Naive thymus-derived CD8-positive, alpha-beta T cell (primary cell): ENCODE measurements around the gene ZNF732. TPM values are rescaled to one million over a fixed set of nuclear protein-coding genes. Genes with fewer than 3 reads are reported as not detected.
A peak's percentile ranks its signal among the peaks of the same experiment; 100 is the strongest.
"Not testable (repeated sequence)": the region's sequence is repeated elsewhere in the genome, so short reads cannot be mapped to it uniquely, and the experiment has no call there.

Experiments
- ATAC-seq, 2 donors: fragments of 150-1000 bp; cut with Tn5 transposase in 1 of 2; sonication (Bioruptor Pico), chemical (Tn5 transposase) in 1 of 2; 1 replicate in 1 of 2; 2 replicates in 1 of 2; pipeline ENCODE4 v1.10.0; 2021; ENCODE audit warnings: mild to moderate bottlenecking in 2 of 2, moderate library complexity in 2 of 2
- POLR2A ChIA-PET: fragments of 350-600 bp; sonication (Branson Sonifier 250); formaldehyde crosslinking; loops from one replicate; lab custom pipeline; 2021; ENCODE audit warnings: antibody characterized with exemption; lab: Charles Lee
- DNase-seq, 10 donors: peaks; one replicate each; pipeline versions ENCODE4 v3.0.0 to v3.0.0-alpha.2; 2020 to 2022
- H3K27ac Mint-ChIP-seq, 10 donors: one replicate each; pipeline ENCODE4 v1.8.0; 2020 to 2022; ENCODE audit warnings: mild to moderate bottlenecking in 10 of 10, mixed read lengths in 10 of 10, moderate library complexity in 4 of 10, inconsistent platforms in 1 of 10
- H3K27me3 Mint-ChIP-seq, 5 donors: one replicate each; pipeline ENCODE4 v1.8.0; 2021 to 2022; ENCODE audit warnings: mixed read lengths in 5 of 5
- H3K36me3 Mint-ChIP-seq, 3 donors: one replicate each; pipeline ENCODE4 v1.8.0; 2020 to 2022; ENCODE audit warnings: mixed read lengths in 3 of 3, mild to moderate bottlenecking in 2 of 3, inconsistent platforms in 1 of 3
- H3K4me1 Mint-ChIP-seq, 4 donors: one replicate each; pipeline ENCODE4 v1.8.0; 2021 to 2022; ENCODE audit warnings: mixed read lengths in 4 of 4
- H3K4me3 Mint-ChIP-seq, 10 donors: one replicate each; pipeline ENCODE4 v1.8.0; 2020 to 2022; ENCODE audit warnings: mild to moderate bottlenecking in 10 of 10, mixed read lengths in 10 of 10, moderate library complexity in 6 of 10, inconsistent platforms in 1 of 10
- H3K9me3 Mint-ChIP-seq, 9 donors: one replicate each; pipeline ENCODE4 v1.8.0; 2020 to 2022; ENCODE audit warnings: mixed read lengths in 9 of 9, mild to moderate bottlenecking in 3 of 9, inconsistent platforms in 1 of 9, moderate library complexity in 1 of 9
- polyA plus RNA-seq, 3 donors: library from polyadenylated mRNA; unstranded; fragments of 300-500 nt; fragmentation: Illumina TruSeq; gene quantifications; one replicate each; pipeline ENCODE4 v1.2.3, GENCODE V29; 2021
- total RNA-seq, 8 experiments: library from RNA in 2 of 8; stranded (reverse) in 2 of 8; gene quantifications; one replicate each; pipeline ENCODE4 v1.2.3 and lab custom pipeline; 2021 to 2026

The ZNF732 gene
- total and polyA plus RNA-seq, 5 experiments from 2014 or later = not detected

DNA sequence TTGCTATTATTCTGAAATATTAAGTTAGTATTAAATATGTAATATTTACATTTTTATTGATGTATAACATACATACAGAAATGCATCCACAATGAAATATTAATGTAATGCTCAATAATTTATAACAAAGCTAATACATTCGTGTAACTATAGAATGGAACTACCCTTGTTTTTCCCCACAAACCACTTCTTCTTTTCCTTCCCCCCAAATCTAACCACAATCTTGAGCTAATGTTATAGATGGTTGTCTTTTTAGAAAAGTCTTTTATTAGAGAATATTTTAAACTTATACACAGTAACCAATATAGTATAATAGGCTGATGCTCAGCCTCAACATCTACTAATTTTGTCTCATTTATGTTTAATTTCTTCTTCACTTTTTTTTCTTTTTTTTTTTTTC, 4.5 kb upstream of the ZNF732 start:
- H3K36me3 Mint-ChIP-seq = peaks cover 2 to 38% (median 33%) of the 10 kb centered on the region in 3 donors
- H3K4me1 Mint-ChIP-seq = peaks cover 2 to 15% (median 13%) of the 10 kb centered on the region in 4 donors
- H3K9me3 Mint-ChIP-seq = peaks cover 8 to 97% (median 40%) of the 10 kb centered on the region in 9 donors
- peaks cover 2 to 30% (median 10%) of the 10 kb centered on the region in 5 donors for H3K27me3 Mint-ChIP-seq
- POLR2A ChIA-PET = interaction anchor here (0.6 kb wide), 1 partner anchor 8 kb away, joined by 4 read pairs; no protein-coding TSS in a partner anchor
- no peak overlapping the region for H3K4me3 Mint-ChIP-seq
- ATAC-seq = no peak
- no peak for DNase-seq
- H3K27ac Mint-ChIP-seq = no peak overlapping the region

DNA sequence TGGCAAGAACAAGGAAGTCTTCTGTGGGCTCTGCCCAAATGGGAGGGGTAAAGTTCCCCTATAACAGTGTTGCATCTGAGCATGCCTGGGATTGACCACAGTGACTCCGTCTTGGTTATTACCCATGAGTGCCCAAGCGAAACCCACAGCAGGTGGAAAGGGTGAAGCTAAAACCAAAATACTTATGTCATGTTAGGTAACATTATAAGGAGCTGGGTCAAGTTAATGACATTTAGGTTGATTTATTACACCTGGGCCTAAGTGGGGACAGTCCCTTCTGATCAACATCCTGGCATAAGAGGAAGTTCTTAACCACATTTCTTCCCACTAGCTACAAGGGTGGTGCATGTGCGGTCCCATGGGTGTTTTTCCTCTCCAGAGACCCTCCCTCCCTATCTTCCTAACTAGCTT, 1.3 kb upstream of the ZNF732 start:
- Mint-ChIP-seq H3K36me3 (peaks cover 17 to 50% (median 46%) of the 10 kb centered on the region in 3 donors), H3K4me3 (peak overlapping the region in 3 of 10 donors; percentile 34 to 41 (median 38)), H3K27ac (no peak overlapping the region), H3K27me3 (peaks cover 12 to 57% (median 29%) of the 10 kb centered on the region in 5 donors), H3K9me3 (peaks cover 15 to 97% (median 50%) of the 10 kb centered on the region in 9 donors), H3K4me1 (peaks cover 2 to 17% (median 14%) of the 10 kb centered on the region in 4 donors)
- DNase-seq (no peak), ATAC-seq (no peak)
- POLR2A ChIA-PET = no interaction called here

DNA sequence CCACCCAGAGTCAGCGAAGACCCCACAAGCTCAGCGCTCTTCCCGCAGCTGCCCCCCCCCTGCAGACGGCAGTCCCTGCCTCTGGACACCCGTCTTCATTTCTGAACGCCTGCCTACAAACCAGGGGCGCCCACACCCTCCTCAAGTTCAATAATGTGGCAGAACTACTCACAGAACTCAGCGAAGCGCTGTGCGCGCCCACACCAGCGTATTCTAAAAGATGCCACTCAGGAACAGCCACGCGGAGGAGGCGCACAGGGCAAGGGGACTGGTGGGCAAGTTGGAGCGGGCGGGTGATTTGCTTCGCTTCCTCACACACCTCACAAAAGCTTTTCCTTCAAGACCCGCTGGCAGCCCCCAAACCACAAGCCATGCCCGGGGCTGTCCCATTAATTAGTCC, 758 bp downstream of the ZNF732 start:
- H3K27ac Mint-ChIP-seq, POLR2A ChIA-PET, DNase-seq, ATAC-seq: not testable (repeated sequence)
- H3K4me3 Mint-ChIP-seq = peak overlapping the region in 1 of 10 donors; percentile 29
- peaks cover 7 to 85% (median 50%) of the 10 kb centered on the region in 9 donors for H3K9me3 Mint-ChIP-seq
- peaks cover 2 to 17% (median 14%) of the 10 kb centered on the region in 4 donors for H3K4me1 Mint-ChIP-seq
- H3K27me3 Mint-ChIP-seq = peaks cover 12 to 51% (median 25%) of the 10 kb centered on the region in 5 donors
- H3K36me3 Mint-ChIP-seq = peaks cover 14 to 45% (median 43%) of the 10 kb centered on the region in 3 donors

DNA sequence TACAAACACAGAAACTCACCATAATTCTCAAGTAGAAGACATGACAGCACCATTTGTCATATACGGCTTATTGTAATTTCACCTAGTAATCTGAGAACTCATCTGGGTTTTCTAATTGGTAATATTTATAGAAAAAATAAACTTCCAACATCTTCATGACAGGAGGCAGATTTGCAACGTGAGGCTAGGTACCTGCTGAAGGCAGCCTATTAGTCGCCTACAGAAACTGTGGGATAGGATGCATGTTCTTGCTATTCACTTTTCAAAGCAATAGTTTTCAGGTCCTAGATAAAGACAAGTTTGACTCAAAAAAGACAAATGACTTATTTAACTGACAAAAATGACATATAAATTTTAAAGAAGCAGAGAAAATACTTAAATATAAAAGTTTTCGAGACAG, 2.9 kb downstream of the ZNF732 start:
- Mint-ChIP-seq H3K36me3 (peaks cover 14 to 36% (median 33%) of the 10 kb centered on the region in 3 donors), H3K27ac (no peak overlapping the region), H3K4me1 (peaks cover 2 to 17% (median 14%) of the 10 kb centered on the region in 4 donors), H3K27me3 (peaks cover 12 to 51% (median 25%) of the 10 kb centered on the region in 5 donors), H3K9me3 (peaks cover 7 to 81% (median 50%) of the 10 kb centered on the region in 9 donors), H3K4me3 (no peak overlapping the region)
- POLR2A ChIA-PET = no interaction called here
- no peak for ATAC-seq
- DNase-seq = no peak

- ATAC-seq = no peak
- Mint-ChIP-seq H3K9me3 (peaks cover 0 to 66% (median 22%) of the 10 kb centered on the region in 9 donors), H3K27me3 (no peaks in the 10 kb centered on the region), H3K4me3 (no peak overlapping the region), H3K27ac (no peak overlapping the region), H3K36me3 (peaks cover 0 to 14% (median 5%) of the 10 kb centered on the region in 3 donors), H3K4me1 (no peaks in the 10 kb centered on the region)
- POLR2A ChIA-PET = no interaction called here
- DNase-seq = no peak
Observed at GRCh38 chr4:294732-295131, 10.5 kb downstream of the ZNF732 start.

- Mint-ChIP-seq H3K36me3 (peaks cover 0 to 37% (median 12%) of the 10 kb centered on the region in 3 donors), H3K27ac (no peak overlapping the region), H3K9me3 (peaks cover 10 to 78% (median 33%) of the 10 kb centered on the region in 9 donors), H3K4me3 (no peak overlapping the region), H3K4me1 (no peaks in the 10 kb centered on the region), H3K27me3 (no peaks in the 10 kb centered on the region)
- DNase-seq (no peak), ATAC-seq (no peak)
- POLR2A ChIA-PET = no interaction called here
Observed at GRCh38 chr4:288891-289290, 16.4 kb downstream of the ZNF732 start.

GRCh38 chr4:273309-274017, 31.8 kb downstream of the ZNF732 start:
- DNase-seq (no peak), ATAC-seq (no peak)
- H3K27ac Mint-ChIP-seq = no peak overlapping the region
- POLR2A ChIA-PET = interaction anchor here (0.7 kb wide), 1 partner anchor 21 kb away, joined by 3 read pairs; no protein-coding TSS in a partner anchor
- no peaks in the 10 kb centered on the region for H3K27me3 Mint-ChIP-seq
- H3K4me3 Mint-ChIP-seq = no peak overlapping the region
- H3K36me3 Mint-ChIP-seq = peaks cover 4 to 73% (median 47%) of the 10 kb centered on the region in 3 donors
- no peaks in the 10 kb centered on the region for H3K4me1 Mint-ChIP-seq
- peaks cover 12 to 97% (median 60%) of the 10 kb centered on the region in 9 donors for H3K9me3 Mint-ChIP-seq

DNA sequence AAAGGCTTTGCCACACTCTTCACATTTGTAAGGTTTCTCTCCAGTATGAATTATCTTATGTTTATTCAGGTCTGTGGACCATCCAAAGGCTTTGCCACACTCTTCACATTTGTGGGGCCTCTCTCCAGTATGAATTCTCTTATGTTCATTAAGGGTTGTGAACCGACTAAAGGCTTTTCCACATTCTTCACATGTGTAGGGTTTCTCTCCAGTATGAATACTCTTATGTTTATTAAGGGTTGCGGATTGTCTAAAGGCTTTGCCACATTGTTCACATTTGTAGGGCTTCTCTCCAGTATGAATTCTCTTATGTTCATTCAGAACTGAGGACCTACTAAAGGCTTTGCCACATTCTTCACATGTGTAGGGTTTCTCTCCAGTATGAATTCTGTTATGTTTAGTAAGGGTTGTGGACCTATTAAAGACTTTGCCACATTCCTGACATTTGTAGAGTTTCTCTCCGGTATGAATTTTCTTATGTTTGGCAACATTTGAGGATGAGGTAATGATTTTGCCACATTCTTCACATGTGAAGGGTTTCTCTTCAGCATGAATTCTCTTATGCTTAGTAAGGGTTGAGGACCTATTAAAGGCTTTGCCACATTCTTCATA, 33.7 kb downstream of the ZNF732 start:
- no peak for ATAC-seq
- POLR2A ChIA-PET = no interaction called here
- DNase-seq = no peak
- Mint-ChIP-seq H3K27me3 (no peaks in the 10 kb centered on the region), H3K9me3 (peaks cover 8 to 94% (median 47%) of the 10 kb centered on the region in 9 donors), H3K4me3 (no peak overlapping the region), H3K36me3 (peaks cover 4 to 58% (median 40%) of the 10 kb centered on the region in 3 donors), H3K27ac (no peak overlapping the region), H3K4me1 (no peaks in the 10 kb centered on the region)

DNA sequence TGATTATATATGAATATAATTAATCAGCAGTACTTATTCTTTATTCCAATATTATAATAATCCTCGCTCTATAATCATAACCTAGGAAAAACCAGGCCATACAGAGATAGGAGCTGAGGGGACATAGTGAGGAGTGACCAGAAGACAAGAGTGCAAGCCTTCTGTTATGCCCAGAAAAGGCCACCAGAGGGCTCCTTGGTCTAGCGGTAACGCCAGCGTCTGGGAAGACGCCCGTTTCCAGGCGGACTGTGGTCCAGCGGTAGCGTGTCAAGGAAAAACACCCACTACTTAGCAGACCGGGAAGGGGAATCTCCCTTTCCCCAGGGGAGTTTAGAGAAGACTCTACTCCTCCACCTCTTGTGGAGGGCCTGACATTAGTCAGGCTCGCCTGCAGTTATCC, 46.0 kb downstream of the ZNF732 start:
- ATAC-seq, H3K27me3 Mint-ChIP-seq, H3K4me1 Mint-ChIP-seq, POLR2A ChIA-PET, H3K27ac Mint-ChIP-seq, DNase-seq, H3K4me3 Mint-ChIP-seq: not testable (repeated sequence)
- Mint-ChIP-seq H3K36me3 (peaks cover 13 to 68% (median 66%) of the 10 kb centered on the region in 3 donors), H3K9me3 (peaks cover 23 to 97% (median 57%) of the 10 kb centered on the region in 9 donors)

GRCh38 chr4:256492-256891, 48.8 kb downstream of the ZNF732 start:
- Mint-ChIP-seq H3K27ac (no peak overlapping the region), H3K4me1 (no peaks in the 10 kb centered on the region), H3K4me3 (no peak overlapping the region), H3K9me3 (peaks cover 26 to 97% (median 56%) of the 10 kb centered on the region in 9 donors), H3K36me3 (peaks cover 12 to 70% (median 67%) of the 10 kb centered on the region in 3 donors), H3K27me3 (no peaks in the 10 kb centered on the region)
- DNase-seq (no peak), ATAC-seq (no peak)
- POLR2A ChIA-PET = no interaction called here

- Mint-ChIP-seq H3K9me3 (peaks cover 20 to 95% (median 54%) of the 10 kb centered on the region in 9 donors), H3K27me3 (no peaks in the 10 kb centered on the region), H3K27ac (no peak overlapping the region), H3K4me3 (no peak overlapping the region), H3K36me3 (peaks cover 10 to 66% (median 62%) of the 10 kb centered on the region in 3 donors), H3K4me1 (no peaks in the 10 kb centered on the region)
- DNase-seq (no peak), ATAC-seq (no peak)
- POLR2A ChIA-PET = no interaction called here
Observed at GRCh38 chr4:253936-254756, 51.1 kb downstream of the ZNF732 start.

- H3K27me3 Mint-ChIP-seq = no peaks in the 10 kb centered on the region
- no peak for ATAC-seq
- H3K36me3 Mint-ChIP-seq = peaks cover 10 to 66% (median 56%) of the 10 kb centered on the region in 3 donors
- no peak overlapping the region for H3K27ac Mint-ChIP-seq
- DNase-seq = no peak
- peaks cover 20 to 95% (median 61%) of the 10 kb centered on the region in 9 donors for H3K9me3 Mint-ChIP-seq
- H3K4me1 Mint-ChIP-seq = no peaks in the 10 kb centered on the region
- H3K4me3 Mint-ChIP-seq = no peak overlapping the region
- POLR2A ChIA-PET = interaction anchor here (0.5 kb wide), 1 partner anchor 22 kb away, joined by 3 read pairs; no protein-coding TSS in a partner anchor
Observed at GRCh38 chr4:252065-252601, 53.1 kb downstream of the ZNF732 start.
